Measurements from ENCODE around the gene RUFY4.

RUFY4 gene

DNA sequence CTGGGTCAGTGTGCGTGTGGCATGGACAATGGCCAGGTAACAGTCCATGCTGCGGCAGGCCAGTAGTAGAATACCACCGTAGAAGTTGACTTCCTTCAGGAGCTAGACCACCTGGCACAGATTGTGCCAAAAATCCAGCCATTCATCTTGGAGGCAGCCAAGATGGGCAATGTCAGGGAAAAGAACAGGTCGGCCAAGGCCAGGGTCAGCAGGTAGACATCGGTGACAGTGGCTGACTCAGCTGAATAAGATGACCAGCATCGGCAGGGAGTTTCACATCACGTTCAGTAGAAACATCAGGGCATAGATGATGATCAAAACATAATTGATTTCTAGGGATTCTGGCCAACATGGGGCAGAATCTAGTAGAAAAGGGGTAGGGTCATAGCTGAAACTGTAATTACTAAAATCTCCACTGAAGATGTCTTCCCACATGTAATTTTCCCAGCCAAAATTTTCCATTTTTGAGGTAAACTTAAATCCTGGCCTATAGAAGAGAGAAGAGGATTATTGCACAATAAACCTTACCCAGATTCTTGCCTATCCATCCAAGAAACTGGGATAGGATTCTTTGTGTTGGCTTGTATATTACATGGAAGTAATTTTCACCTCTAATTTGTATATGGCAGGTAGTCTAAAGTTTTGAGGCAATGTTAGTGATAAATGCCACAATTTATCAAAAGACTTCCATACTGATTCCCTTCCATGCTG lies 7.9 kb upstream of the RUFY4 start:
- DNase-seq (ENCODE audit: low read depth), result no peak

DNA sequence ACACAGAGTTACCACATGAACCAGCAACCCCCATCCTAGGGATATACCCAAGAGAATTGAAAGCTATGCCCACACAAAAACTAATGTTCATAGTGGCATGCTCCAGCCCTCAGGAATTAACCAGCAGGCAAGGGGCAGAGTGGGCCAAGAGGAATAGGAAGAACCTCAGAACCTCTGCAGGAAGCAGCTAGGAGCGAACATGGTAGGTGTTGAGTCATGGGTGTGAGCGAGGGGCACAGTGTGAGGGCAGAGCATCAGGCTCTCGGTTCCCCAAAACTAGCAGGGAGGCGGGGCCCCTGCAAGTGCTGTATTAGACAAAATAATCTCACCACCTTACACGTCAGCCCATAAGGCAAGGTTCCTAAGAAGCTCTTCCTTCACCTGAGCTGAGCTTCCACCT lies 5.6 kb upstream of the RUFY4 start:
- no peak for DNase-seq (ENCODE audit: low read depth)

More for the DNA sequence above, 7.9 kb upstream of the RUFY4 start:
- no peak overlapping the region for H3K4me3 ChIP-seq (ENCODE audit: control insufficient read depth, low read depth, low read length)
- TF ChIP-seq, protein P1, sequence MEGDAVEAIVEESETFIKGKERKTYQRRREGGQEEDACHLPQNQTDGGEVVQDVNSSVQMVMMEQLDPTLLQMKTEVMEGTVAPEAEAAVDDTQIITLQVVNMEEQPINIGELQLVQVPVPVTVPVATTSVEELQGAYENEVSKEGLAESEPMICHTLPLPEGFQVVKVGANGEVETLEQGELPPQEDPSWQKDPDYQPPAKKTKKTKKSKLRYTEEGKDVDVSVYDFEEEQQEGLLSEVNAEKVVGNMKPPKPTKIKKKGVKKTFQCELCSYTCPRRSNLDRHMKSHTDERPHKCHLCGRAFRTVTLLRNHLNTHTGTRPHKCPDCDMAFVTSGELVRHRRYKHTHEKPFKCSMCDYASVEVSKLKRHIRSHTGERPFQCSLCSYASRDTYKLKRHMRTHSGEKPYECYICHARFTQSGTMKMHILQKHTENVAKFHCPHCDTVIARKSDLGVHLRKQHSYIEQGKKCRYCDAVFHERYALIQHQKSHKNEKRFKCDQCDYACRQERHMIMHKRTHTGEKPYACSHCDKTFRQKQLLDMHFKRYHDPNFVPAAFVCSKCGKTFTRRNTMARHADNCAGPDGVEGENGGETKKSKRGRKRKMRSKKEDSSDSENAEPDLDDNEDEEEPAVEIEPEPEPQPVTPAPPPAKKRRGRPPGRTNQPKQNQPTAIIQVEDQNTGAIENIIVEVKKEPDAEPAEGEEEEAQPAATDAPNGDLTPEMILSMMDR (IDR thresholded peaks at IDR 0.05; ENCODE audit: control insufficient read depth, insufficient read depth, low read depth, low read length, missing control alignments), result no peak

DNA sequence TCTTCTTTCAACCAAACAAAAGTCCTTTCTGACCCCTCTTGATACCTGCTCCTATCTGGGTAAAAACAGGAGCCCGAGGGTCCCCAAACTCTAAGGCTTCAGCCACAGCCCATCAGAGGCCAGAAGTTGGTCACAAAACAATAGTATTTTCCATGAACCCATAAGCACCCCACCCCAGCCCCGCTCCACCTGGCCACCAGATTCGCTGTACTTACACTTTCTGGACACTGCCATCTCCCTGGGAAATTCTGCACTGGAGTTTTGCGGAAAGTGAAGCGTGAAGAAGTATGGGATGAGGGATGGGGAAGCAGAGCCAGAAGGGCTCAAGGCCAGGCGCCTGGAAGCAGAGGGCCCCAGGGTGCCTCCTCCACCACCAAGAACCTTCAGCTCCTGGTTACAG lies 5.2 kb upstream of the RUFY4 start:
- H3K4me3 ChIP-seq (ENCODE audit: control insufficient read depth, low read depth, low read length), result no peak overlapping the region
- TF ChIP-seq, protein P1 (IDR thresholded peaks at IDR 0.05; ENCODE audit: control insufficient read depth, insufficient read depth, low read depth, low read length, missing control alignments), result no peak
- no peak for DNase-seq (ENCODE audit: low read depth)

More for the DNA sequence above, 5.6 kb upstream of the RUFY4 start:
- no peak overlapping the region for H3K4me3 ChIP-seq (ENCODE audit: control insufficient read depth, low read depth, low read length)
- TF ChIP-seq, protein P1 (IDR thresholded peaks at IDR 0.05; ENCODE audit: control insufficient read depth, insufficient read depth, low read depth, low read length, missing control alignments), result no peak

DNA sequence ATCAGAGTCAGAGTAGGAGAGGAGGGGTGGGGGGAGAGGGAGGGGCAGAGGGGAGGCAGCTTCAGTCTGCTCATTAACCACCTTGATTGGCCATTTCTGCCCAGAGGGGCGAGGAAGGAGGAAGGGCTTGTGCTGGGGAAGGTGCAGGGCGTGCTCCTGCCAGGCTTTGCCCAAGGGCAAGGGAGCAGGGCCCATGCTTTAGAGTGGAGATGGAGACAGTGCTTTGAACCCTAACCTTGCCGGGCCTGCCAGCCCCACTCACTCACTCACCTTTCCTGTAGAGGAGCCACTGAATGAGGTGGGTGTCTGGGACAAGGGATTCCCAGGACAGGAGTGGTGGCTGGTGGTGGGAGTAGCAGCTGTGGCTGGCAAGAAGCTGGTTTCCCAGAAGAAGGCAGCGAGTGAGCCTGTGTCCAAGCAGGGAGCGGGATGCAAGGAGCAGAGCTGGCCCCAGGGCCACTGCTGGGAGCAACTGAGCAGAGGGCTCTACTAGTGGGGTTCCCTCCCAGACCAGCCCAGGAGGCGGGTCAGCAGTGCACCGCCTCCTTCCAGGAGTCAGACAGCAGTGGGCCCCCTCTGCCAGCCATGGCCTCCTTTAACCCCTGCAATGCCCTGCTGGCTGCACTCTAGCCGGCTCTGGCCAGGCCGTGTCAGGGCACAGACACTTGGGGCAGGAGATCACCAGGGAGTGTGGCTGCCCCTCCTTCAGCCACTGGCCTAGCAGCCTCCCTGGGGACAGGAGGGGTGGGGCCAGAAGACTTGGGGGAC lies 3.6 kb upstream of the RUFY4 start:
- DNase-seq (ENCODE audit: low read depth), result no peak
- no peak overlapping the region for H3K4me3 ChIP-seq (ENCODE audit: control insufficient read depth, low read depth, low read length)
- TF ChIP-seq, protein P1 (IDR thresholded peaks at IDR 0.05; ENCODE audit: control insufficient read depth, insufficient read depth, low read depth, low read length, missing control alignments), result no peak

DNA sequence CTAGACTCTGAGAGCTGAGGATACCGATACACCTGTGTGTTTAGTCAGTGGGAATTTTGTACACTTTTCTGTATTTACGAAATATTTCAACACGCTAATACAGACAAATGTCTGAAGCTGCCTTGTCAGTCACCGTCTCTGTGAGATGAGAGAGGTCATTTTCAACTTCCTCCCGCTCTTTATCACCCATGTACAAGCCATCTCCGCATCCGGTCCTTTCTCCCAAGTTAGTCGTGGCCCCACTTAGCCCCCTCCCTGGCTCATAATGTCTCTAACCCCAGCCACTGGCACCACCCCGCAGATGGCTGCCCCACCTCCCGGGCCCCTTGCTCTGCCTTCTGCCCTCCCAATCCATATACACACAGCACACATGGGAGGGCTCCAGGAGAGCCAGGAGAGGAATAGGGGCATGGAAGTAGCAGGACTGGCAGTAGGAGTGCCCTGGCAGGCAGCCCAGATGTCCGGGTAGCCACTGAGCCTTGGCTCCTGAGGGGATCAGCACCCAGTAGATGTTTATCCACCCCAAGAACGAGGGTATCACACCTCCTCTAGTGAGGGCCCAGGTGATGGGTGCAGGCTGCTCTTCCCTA lies 2.0 kb upstream of the RUFY4 start:
- TF ChIP-seq, protein P1 (IDR thresholded peaks at IDR 0.05; ENCODE audit: control insufficient read depth, insufficient read depth, low read depth, low read length, missing control alignments), result no peak
- no peak for DNase-seq (ENCODE audit: low read depth)
- H3K4me3 ChIP-seq (ENCODE audit: control insufficient read depth, low read depth, low read length), result no peak overlapping the region

DNA sequence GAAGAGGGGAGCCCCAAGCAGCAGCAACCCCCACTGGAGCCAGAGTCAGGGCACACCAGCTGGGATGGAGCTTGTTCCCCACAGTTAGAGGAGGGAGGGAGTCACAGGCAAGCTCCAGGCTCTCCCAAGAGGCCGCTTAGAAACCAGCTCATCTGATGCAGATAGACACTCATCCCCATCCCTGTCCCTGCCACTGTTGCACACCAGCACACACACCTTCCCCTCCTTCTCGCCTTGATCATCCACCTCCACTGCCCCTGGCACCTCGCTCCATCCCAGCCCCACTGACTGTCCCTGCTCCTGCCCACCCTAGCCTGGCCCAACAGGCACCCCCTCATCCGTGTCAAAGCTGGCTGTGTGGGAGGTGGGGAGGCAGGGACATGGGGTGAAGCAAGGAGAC lies 1.5 kb upstream of the RUFY4 start:
- no peak overlapping the region for H3K4me3 ChIP-seq (ENCODE audit: control insufficient read depth, low read depth, low read length)
- no peak for DNase-seq (ENCODE audit: low read depth)
- TF ChIP-seq, protein P1 (IDR thresholded peaks at IDR 0.05; ENCODE audit: control insufficient read depth, insufficient read depth, low read depth, low read length, missing control alignments), result no peak
